DOHH2 (cell line): Measurements from ENCODE around the gene CASP8AP2.
A peak's percentile ranks its signal among the peaks of the same experiment; 100 is the strongest.
"Not testable (repeated sequence)": the region's sequence is repeated elsewhere in the genome, so short reads cannot be mapped to it uniquely, and the experiment has no call there.

Source experiments
- H3F3A ChIP-seq: fragments of 200-600 bp; sonication (generic), shearing (Covaris generic); 2 replicates; pipeline ENCODE4 v1.6.0; 2016; ENCODE audit warnings: antibody characterized with exemption, mild to moderate bottlenecking; ENCODE audit not compliant: control insufficient read depth, insufficient read depth
- H3K27ac ChIP-seq: fragments of 200-600 bp; sonication (generic); 2 replicates; pipeline ENCODE4 v1.5.1; 2014; ENCODE audit warnings: low read depth, mild to moderate bottlenecking, low read length, moderate library complexity
- H3K27me3 ChIP-seq: fragments of 200-600 bp; sonication (generic); 2 replicates; pipeline ENCODE4 v1.6.1; 2014; ENCODE audit warnings: mild to moderate bottlenecking, low read length, mixed read lengths; ENCODE audit not compliant: control insufficient read depth
- H3K36me3 ChIP-seq: fragments of 200-600 bp; sonication (generic); 2 replicates; pipeline ENCODE4 v1.6.1; 2014; ENCODE audit warnings: mild to moderate bottlenecking, low read length, moderate library complexity, mixed read lengths; ENCODE audit not compliant: control insufficient read depth
- H3K4me1 ChIP-seq: fragments of 200-600 bp; sonication (generic); 2 replicates; pipeline ENCODE4 v1.6.1; 2014; ENCODE audit warnings: mild to moderate bottlenecking, low read length, mixed read lengths; ENCODE audit not compliant: control insufficient read depth
- H3K4me2 ChIP-seq: fragments of 200-600 bp; sonication (generic); 2 replicates; pipeline ENCODE4 v1.6.0; 2014; ENCODE audit warnings: mild to moderate bottlenecking, low read length, moderate library complexity
- H3K4me3 ChIP-seq: fragments of 200-600 bp; sonication (generic); 2 replicates; pipeline ENCODE4 v1.5.1; 2014; ENCODE audit warnings: mild to moderate bottlenecking, low read length, mixed read lengths
- H3K79me2 ChIP-seq: fragments of 200-600 bp; sonication (generic); 2 replicates; pipeline ENCODE4 v1.6.1; 2014; ENCODE audit warnings: mild to moderate bottlenecking, low read length, mixed read lengths; ENCODE audit not compliant: control insufficient read depth
- H3K9me2 ChIP-seq: fragments of 200-600 bp; sonication (generic); replicated peaks from 2 replicates; pipeline ENCODE4 v1.6.1; 2014; ENCODE audit warnings: mild to moderate bottlenecking, low read length, mixed read lengths; ENCODE audit not compliant: control insufficient read depth
- H3K9me3 ChIP-seq: fragments of 200-600 bp; sonication (generic); 2 replicates; pipeline ENCODE4 v1.6.1; 2014; ENCODE audit warnings: antibody characterized with exemption, low read length, mixed read lengths; ENCODE audit not compliant: control insufficient read depth, insufficient read depth
- H4K20me1 ChIP-seq: fragments of 200-600 bp; sonication (generic); 2 replicates; pipeline ENCODE4 v1.6.0; 2014; ENCODE audit warnings: low read depth, mild to moderate bottlenecking, antibody characterized with exemption, low read length, moderate library complexity; ENCODE audit not compliant: control insufficient read depth, insufficient read depth
- CTCF ChIP-seq: fragments of 200-600 bp; sonication (generic); IDR thresholded peaks from one replicate; pipeline ENCODE4 v1.5.1; 2014; ENCODE audit warnings: antibody characterized with exemption, mild to moderate bottlenecking, low read depth, low read length; ENCODE audit not compliant: poor library complexity, severe bottlenecking
- EZH2phosphoT487 ChIP-seq: fragments of 200-600 bp; sonication (generic); IDR thresholded peaks from 2 replicates; pipeline ENCODE4 v1.6.1; 2017; ENCODE audit warnings: borderline replicate concordance, mild to moderate bottlenecking, antibody characterized with exemption, low read length, moderate library complexity, mixed read lengths

Gene CASP8AP2

GRCh38 chr6:89826029-89826528 is 3.6 kb upstream of the CASP8AP2 start:
- peaks cover 13% of the 10 kb centered on the region for H3K36me3 ChIP-seq
- no peaks in the 10 kb centered on the region for H3K9me3 ChIP-seq
- H3F3A ChIP-seq, result peaks cover 3% of the 10 kb centered on the region
- no peaks in the 10 kb centered on the region for H3K27me3 ChIP-seq
- peaks cover 14% of the 10 kb centered on the region for H3K79me2 ChIP-seq
- TF ChIP-seq EZH2phosphoT487 (no peak), CTCF (no peak)
- no peak overlapping the region for H3K27ac ChIP-seq
- no peak overlapping the region for H3K4me3 ChIP-seq
- H3K4me1 ChIP-seq, result peaks cover 8% of the 10 kb centered on the region
- no peaks in the 10 kb centered on the region for H4K20me1 ChIP-seq
- no peak overlapping the region for H3K4me2 ChIP-seq
- H3K9me2 ChIP-seq, result no peaks in the 10 kb centered on the region

GRCh38 chr6:89828475-89828987 is 1.1 kb upstream of the CASP8AP2 start:
- peak overlapping the region; percentile 88 for H3K4me3 ChIP-seq
- H3K9me3 ChIP-seq, H3K9me2 ChIP-seq, H4K20me1 ChIP-seq, H3K27me3 ChIP-seq, H3F3A ChIP-seq: not testable (repeated sequence)
- H3K27ac ChIP-seq, result peak overlapping the region; percentile 82
- H3K4me1 ChIP-seq, result peaks cover 24% of the 10 kb centered on the region
- H3K36me3 ChIP-seq, result peaks cover 35% of the 10 kb centered on the region
- peaks cover 35% of the 10 kb centered on the region for H3K79me2 ChIP-seq
- H3K4me2 ChIP-seq, result peak overlapping the region; percentile 94

DNA sequence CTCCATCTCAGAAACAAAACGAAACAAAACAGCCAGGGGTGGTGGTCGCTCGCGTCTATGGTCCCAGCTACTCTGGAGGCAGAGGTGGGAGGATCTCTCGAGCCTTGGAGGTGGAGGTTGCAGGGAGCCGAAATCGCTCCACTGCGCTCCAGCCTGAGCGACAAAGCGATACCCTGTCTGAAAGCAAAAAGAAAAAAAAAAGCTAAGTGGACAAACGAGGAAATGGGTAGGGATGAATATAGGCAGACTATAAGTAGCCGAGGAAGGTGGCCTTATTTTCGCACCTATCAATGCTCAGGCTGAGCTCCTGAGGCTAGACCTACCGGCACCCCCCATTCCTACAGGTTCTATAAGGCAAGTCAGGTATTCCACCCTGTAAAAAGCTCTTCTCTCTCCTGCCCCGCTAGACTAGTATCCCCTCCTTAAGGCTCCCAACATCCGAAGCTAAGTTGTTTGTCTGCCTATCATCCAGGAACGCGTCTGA is 650 bp upstream of the CASP8AP2 start:
- H3F3A ChIP-seq, result peaks cover 6% of the 10 kb centered on the region
- peaks cover 29% of the 10 kb centered on the region for H3K4me1 ChIP-seq
- H3K36me3 ChIP-seq, result peaks cover 39% of the 10 kb centered on the region
- H3K4me3 ChIP-seq, result peak overlapping the region; percentile 88
- H3K9me3 ChIP-seq, result no peaks in the 10 kb centered on the region
- H3K27me3 ChIP-seq, result no peaks in the 10 kb centered on the region
- no peaks in the 10 kb centered on the region for H3K9me2 ChIP-seq
- H3K27ac ChIP-seq, result peak overlapping the region; percentile 82
- H4K20me1 ChIP-seq, result no peaks in the 10 kb centered on the region
- peaks cover 38% of the 10 kb centered on the region for H3K79me2 ChIP-seq
- peak overlapping the region; percentile 94 for H3K4me2 ChIP-seq
- TF ChIP-seq EZH2phosphoT487 (no peak), CTCF (no peak)

GRCh38 chr6:89830170-89830809 is 610 bp downstream of the CASP8AP2 start:
- TF ChIP-seq CTCF, result no peak
- no peak for TF ChIP-seq EZH2phosphoT487

More at GRCh38 chr6:89830170-89830809, 610 bp downstream of the CASP8AP2 start:
- H3K4me2 ChIP-seq, result peak overlapping the region; percentile 84
- H4K20me1 ChIP-seq, result no peaks in the 10 kb centered on the region
- H3K4me3 ChIP-seq, result peak overlapping the region; percentile 88
- peaks cover 49% of the 10 kb centered on the region for H3K79me2 ChIP-seq
- H3F3A ChIP-seq, result peaks cover 11% of the 10 kb centered on the region
- no peaks in the 10 kb centered on the region for H3K9me2 ChIP-seq
- peaks cover 41% of the 10 kb centered on the region for H3K4me1 ChIP-seq
- H3K9me3 ChIP-seq, result no peaks in the 10 kb centered on the region
- H3K27me3 ChIP-seq, result no peaks in the 10 kb centered on the region
- H3K27ac ChIP-seq, result peak overlapping the region; percentile 71
- peaks cover 46% of the 10 kb centered on the region for H3K36me3 ChIP-seq
